ENCODE results near the gene PRXL2A. TPM values are rescaled to one million over a fixed set of nuclear protein-coding genes. Genes with fewer than 3 reads are reported as not detected.

PRXL2A gene
- total RNA-seq, 4 donors from 2014 or later, result 21.7 to 64.6 (median 38.7) TPM

DNA sequence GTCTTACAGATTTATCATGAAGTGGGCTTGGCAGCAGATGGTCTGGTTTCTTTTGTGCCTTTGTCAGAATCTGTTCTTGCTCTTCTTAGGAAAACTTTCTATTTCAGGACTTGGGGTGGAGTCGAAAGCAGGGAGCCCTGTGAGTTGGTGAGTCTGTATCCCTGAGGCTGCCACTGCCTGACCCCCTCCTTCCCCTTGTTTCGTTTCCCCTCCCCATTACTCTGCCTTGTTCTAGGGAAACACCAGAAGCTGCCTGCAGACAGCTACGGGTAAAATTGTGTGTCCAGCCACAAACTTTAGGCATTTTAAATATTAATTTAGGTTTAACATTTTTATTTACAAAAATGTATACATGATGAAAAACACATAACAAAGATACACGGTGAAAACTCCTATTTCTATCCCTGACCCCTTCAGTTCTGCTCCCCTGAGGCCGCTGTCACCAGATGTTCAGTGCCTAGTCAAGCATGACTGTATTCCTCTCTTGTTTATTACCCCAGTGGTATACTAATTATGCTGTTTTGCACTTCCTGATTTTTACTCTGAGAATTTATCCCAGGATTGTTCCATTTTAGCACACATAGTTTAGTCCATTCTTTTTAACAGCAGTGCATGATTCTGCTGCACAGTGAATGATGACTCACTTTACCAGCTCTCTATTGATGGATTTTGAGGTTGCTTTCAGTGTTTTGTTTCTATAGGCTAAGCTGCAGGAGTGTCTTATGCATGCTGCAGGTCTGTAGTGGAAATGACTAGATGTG, 54.8 kb downstream of the PRXL2A start:
- in situ Hi-C loops (cut with MboI; ENCODE audit: low pct_ligation_motif_present in 1 of 4, low pct_unique_long_range_greater_than_20kb in 1 of 4, low sequenced_read_pairs in 3 of 4) (no loop called here), intact Hi-C loops (cut with DNase I; ENCODE audit: low total_unique reads) (no loop called here)
- H3K36me3 ChIP-seq, result no peaks in the 10 kb centered on the region
- no peaks in the 10 kb centered on the region for H3K9me3 ChIP-seq
- WGBS, 2 donors (ENCODE audit: low coverage in 1 of 2), result 24 to 28% methylated on average over 5 of the region's 5 CpGs
- peaks cover 84 to 100% (median 93%) of the 10 kb centered on the region in 4 donors for H3K4me1 ChIP-seq
- H3K4me3 ChIP-seq, result no peak overlapping the region
- TF ChIP-seq POLR2AphosphoS5 (IDR thresholded peaks at IDR 0.05) (no peak), POLR2A (IDR thresholded peaks at IDR 0.05) (no peak), EP300 (IDR thresholded peaks at IDR 0.05; ENCODE audit: low read depth) (no peak)
- TF ChIP-seq, protein P1, sequence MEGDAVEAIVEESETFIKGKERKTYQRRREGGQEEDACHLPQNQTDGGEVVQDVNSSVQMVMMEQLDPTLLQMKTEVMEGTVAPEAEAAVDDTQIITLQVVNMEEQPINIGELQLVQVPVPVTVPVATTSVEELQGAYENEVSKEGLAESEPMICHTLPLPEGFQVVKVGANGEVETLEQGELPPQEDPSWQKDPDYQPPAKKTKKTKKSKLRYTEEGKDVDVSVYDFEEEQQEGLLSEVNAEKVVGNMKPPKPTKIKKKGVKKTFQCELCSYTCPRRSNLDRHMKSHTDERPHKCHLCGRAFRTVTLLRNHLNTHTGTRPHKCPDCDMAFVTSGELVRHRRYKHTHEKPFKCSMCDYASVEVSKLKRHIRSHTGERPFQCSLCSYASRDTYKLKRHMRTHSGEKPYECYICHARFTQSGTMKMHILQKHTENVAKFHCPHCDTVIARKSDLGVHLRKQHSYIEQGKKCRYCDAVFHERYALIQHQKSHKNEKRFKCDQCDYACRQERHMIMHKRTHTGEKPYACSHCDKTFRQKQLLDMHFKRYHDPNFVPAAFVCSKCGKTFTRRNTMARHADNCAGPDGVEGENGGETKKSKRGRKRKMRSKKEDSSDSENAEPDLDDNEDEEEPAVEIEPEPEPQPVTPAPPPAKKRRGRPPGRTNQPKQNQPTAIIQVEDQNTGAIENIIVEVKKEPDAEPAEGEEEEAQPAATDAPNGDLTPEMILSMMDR (IDR thresholded peaks at IDR 0.05), result no peak
- DNase-seq, result no peak
- H3K27me3 ChIP-seq, result no peaks in the 10 kb centered on the region
- peak overlapping the region; percentile 84 to 100 (median 85) for H3K27ac ChIP-seq

DNA sequence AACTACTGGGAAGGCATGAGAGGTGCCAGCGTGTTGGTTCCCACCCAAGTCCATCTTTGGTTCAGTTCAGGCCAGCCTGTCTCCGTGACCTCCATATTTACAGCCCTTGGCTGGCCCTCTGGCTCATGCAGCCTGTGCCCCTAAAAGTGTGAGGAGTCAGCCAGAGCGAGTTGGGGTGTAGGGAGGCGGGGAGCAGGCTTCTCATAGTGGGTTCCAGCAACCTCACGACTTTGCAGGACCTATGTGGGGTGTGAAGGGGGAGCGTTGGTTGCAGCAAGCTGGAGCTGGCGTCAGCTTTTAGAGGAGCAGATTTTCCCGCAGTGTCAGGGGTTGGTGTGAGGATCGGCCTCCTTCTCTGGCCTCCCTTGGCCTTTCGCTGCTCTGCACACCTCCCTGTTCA, 55.5 kb downstream of the PRXL2A start:
- peaks cover 78 to 100% (median 93%) of the 10 kb centered on the region in 4 donors for H3K4me1 ChIP-seq
- H3K36me3 ChIP-seq, result no peaks in the 10 kb centered on the region
- in situ Hi-C loops (cut with MboI; ENCODE audit: low pct_ligation_motif_present in 1 of 4, low pct_unique_long_range_greater_than_20kb in 1 of 4, low sequenced_read_pairs in 3 of 4), result no loop called here
- intact Hi-C loops (cut with DNase I; ENCODE audit: low total_unique reads), result loop anchor here (2.0 kb wide), 1 partner anchor 31 kb away; no protein-coding TSS in a partner anchor
- H3K27ac ChIP-seq, result peak overlapping the region; percentile 84 to 100 (median 85)
- DNase-seq, result no peak
- no peak overlapping the region for H3K4me3 ChIP-seq
- WGBS, 2 donors (ENCODE audit: low coverage in 1 of 2), result 86 to 100% methylated on average over 1 to 10 of the region's 10 CpGs
- H3K9me3 ChIP-seq, result no peaks in the 10 kb centered on the region
- H3K27me3 ChIP-seq, result no peaks in the 10 kb centered on the region
- no peak for TF ChIP-seq EP300 (IDR thresholded peaks at IDR 0.05; ENCODE audit: low read depth)
- TF ChIP-seq POLR2AphosphoS5 (IDR thresholded peaks at IDR 0.05), result no peak

DNA sequence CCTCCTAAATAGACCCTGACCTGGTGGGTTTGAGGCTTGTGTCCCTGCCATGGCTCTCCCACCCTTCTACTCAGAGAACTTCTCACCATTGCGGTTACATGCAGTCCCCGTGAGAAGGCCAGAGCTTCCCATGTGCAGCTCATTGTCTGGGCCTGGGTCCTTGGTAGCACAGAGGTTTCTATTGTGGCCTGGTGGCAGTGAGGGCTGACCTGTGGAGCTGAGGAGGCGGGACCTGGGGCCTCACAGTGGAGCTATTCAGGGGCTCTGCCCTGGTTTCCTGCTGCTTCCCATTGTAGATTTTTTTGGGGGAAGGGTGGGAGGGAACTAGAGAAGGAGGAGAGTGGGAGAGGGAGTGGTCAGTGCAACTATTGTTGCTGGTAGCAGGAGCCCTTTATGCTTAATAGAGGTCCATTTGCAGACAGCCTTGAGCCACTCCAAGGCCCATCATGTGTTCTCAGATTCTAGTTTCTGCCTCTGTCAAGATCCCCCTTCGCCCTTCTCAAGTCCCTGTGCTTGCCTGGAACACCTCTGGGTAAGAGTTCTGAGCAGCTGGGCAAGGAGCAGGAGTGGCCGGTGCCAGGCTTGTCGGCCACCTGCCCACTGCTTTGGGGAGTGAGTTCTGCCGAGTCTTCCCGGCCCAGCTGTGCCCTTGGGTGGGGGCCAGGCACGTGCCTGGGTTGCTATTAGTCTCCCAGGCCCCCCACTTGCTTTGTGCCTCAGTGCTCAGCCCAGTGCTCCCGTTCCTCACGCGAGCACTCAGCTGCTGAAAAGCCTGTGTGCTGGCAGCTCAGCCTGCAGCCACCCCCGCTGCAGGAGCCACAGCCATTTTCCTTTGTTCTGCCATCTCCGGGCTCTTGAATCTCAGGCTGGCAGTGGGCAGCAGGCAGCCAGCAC, 56.5 kb downstream of the PRXL2A start:
- Histone ChIP-seq H3K9me3 (no peaks in the 10 kb centered on the region), H3K4me3 (peak overlapping the region in 1 of 4 donors; percentile 19), H3K27me3 (no peaks in the 10 kb centered on the region), H3K4me1 (peaks cover 74 to 100% (median 91%) of the 10 kb centered on the region in 4 donors), H3K27ac (peak overlapping the region; percentile 84 to 100 (median 85)), H3K36me3 (no peaks in the 10 kb centered on the region)
- in situ Hi-C loops (cut with MboI; ENCODE audit: low pct_ligation_motif_present in 1 of 4, low pct_unique_long_range_greater_than_20kb in 1 of 4, low sequenced_read_pairs in 3 of 4) (no loop called here), intact Hi-C loops (cut with DNase I; ENCODE audit: low total_unique reads) (loop anchor here (2.0 kb wide), 1 partner anchor 30 kb away; no protein-coding TSS in a partner anchor)
- TF ChIP-seq POLR2AphosphoS5 (IDR thresholded peaks at IDR 0.05), result no peak
- no peak for TF ChIP-seq POLR2A (IDR thresholded peaks at IDR 0.05)
- no peak for TF ChIP-seq EP300 (IDR thresholded peaks at IDR 0.05; ENCODE audit: low read depth)
- TF ChIP-seq, protein P1 (IDR thresholded peaks at IDR 0.05), result no peak
- DNase-seq, result no peak
- 30% methylated on average over 14 of the region's 14 CpGs; no CpG with 5 or more reads in 1 of the 2 donors for WGBS, 2 donors (ENCODE audit: low coverage in 1 of 2)

DNA sequence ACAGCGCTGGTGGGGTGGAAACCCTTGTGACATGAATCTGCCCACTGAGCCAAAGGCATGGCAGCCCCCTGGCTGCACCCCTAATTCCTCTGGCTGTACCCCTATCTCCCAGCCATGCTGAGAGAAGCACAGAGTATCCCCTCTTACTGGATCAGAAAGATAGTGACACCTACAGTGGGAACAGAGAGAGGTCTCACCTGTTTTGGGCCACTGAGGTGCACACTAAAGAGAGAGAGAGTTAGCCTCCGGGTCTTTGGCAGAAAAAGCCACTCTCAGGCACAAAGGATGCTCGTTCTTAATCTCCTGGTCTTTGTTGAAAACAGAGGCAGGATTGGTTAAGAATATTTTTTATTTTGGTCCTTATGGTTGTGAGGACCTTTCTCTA, 57.1 kb downstream of the PRXL2A start:
- TF ChIP-seq, protein P1 (IDR thresholded peaks at IDR 0.05), result no peak
- Histone ChIP-seq H3K27me3 (no peaks in the 10 kb centered on the region), H3K4me1 (peaks cover 68 to 100% (median 87%) of the 10 kb centered on the region in 4 donors), H3K27ac (peak overlapping the region; percentile 84 to 100 (median 85)), H3K36me3 (no peaks in the 10 kb centered on the region), H3K4me3 (peak overlapping the region in 1 of 4 donors; percentile 19), H3K9me3 (no peaks in the 10 kb centered on the region)
- WGBS, 2 donors (ENCODE audit: low coverage in 1 of 2), result 59% methylated on average over 3 of the region's 3 CpGs; no CpG with 5 or more reads in 1 of the 2 donors
- intact Hi-C loops (cut with DNase I; ENCODE audit: low total_unique reads) (loop anchor here (2.0 kb wide), 1 partner anchor 29 kb away; no protein-coding TSS in a partner anchor), in situ Hi-C loops (cut with MboI; ENCODE audit: low pct_ligation_motif_present in 1 of 4, low pct_unique_long_range_greater_than_20kb in 1 of 4, low sequenced_read_pairs in 3 of 4) (no loop called here)
- no peak for DNase-seq
